Type B pancreatic cell (in vitro differentiated cells): ENCODE measurements around the gene S100A14. TPM values are rescaled to one million over a fixed set of nuclear protein-coding genes. Genes with fewer than 3 reads are reported as not detected.

Source experiments
- DNase-seq: peaks from one replicate; pipeline ENCODE4 v3.0.0; 2021; ENCODE audit warnings: mixed read lengths; ENCODE audit not compliant: unreplicated experiment; ENCODE audit errors: extremely low spot score
- H3K27ac Mint-ChIP-seq: 2 replicates; pipeline ENCODE4 v1.8.0; 2021; ENCODE audit warnings: mild to moderate bottlenecking, mixed read lengths
- H3K27me3 Mint-ChIP-seq: 2 replicates; pipeline ENCODE4 v1.8.0; 2021; ENCODE audit warnings: mixed read lengths
- H3K36me3 Mint-ChIP-seq: 2 replicates; pipeline ENCODE4 v1.8.0; 2021; ENCODE audit warnings: mixed read lengths
- H3K4me1 Mint-ChIP-seq: one replicate; pipeline ENCODE4 v1.8.0; 2021; ENCODE audit warnings: mixed read lengths; ENCODE audit not compliant: unreplicated experiment
- H3K4me3 Mint-ChIP-seq: 2 replicates; pipeline ENCODE4 v1.8.0; 2021; ENCODE audit warnings: mild to moderate bottlenecking, mixed read lengths
- H3K9me3 Mint-ChIP-seq: 2 replicates; pipeline ENCODE4 v1.8.0; 2021; ENCODE audit warnings: mixed read lengths
- total RNA-seq: library from RNA; stranded (reverse); gene quantifications from 2 replicates; pipeline ENCODE4 v1.2.1, GENCODE V29; 2021; ENCODE audit warnings: low replicate concordance
- TF ChIP-seq, protein P1 (sequence below): fragments of 200-600 bp; sonication (generic); conservative IDR thresholded peaks from 2 replicates; pipeline ENCODE4 v1.5.0; 2021; ENCODE audit warnings: antibody characterized with exemption, mild to moderate bottlenecking

S100A14 gene
- total RNA-seq, 1 donor from 2014 or later: 139 TPM

DNA sequence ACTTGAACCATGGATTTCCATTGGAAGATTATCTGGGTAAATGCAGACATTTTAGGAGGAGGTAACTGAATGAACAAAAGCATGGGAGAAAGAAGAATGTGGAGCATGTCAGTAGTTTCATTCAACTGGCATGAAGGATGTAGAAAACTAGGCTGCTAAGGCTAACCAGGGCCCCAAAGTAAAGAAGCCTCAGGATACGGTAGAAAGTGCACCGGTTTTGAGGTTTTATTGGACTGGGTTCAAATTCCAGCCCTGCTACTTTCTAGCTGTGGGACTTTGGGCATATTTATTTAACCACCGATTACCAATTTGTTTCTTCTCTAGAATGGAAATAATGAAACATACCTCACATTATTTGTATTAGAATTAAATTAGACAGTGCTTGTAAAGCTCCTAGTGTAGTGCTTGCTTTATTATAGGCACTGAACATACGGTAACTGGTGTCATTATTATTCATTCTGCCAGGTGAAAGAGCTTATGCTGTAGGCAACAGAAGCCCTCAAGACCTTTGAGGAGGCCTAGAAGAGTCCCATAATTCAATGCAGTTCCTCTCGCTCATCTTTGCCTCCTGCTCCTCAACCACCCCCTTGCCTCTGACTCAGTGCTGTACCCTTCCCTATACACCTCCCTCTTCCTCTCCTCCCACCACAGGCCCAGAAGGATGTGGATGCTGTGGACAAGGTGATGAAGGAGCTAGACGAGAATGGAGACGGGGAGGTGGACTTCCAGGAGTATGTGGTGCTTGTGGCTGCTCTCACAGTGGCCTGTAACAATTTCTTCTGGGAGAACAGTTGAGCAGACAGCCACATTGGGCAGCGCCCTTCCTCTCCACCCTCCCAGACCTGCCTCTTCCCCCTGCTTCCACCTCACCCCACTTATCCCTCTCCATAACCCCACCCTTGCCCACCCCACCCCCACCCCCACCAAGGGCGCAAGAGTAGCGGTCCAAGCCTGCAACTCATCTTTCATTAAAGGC, 15.2 kb upstream of the S100A14 start:
- no peak overlapping the region for H3K4me3 Mint-ChIP-seq
- TF ChIP-seq, protein P1, sequence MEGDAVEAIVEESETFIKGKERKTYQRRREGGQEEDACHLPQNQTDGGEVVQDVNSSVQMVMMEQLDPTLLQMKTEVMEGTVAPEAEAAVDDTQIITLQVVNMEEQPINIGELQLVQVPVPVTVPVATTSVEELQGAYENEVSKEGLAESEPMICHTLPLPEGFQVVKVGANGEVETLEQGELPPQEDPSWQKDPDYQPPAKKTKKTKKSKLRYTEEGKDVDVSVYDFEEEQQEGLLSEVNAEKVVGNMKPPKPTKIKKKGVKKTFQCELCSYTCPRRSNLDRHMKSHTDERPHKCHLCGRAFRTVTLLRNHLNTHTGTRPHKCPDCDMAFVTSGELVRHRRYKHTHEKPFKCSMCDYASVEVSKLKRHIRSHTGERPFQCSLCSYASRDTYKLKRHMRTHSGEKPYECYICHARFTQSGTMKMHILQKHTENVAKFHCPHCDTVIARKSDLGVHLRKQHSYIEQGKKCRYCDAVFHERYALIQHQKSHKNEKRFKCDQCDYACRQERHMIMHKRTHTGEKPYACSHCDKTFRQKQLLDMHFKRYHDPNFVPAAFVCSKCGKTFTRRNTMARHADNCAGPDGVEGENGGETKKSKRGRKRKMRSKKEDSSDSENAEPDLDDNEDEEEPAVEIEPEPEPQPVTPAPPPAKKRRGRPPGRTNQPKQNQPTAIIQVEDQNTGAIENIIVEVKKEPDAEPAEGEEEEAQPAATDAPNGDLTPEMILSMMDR: no peak
- H3K27me3 Mint-ChIP-seq: no peaks in the 10 kb centered on the region
- H3K36me3 Mint-ChIP-seq: peaks cover 14% of the 10 kb centered on the region
- peaks cover 3% of the 10 kb centered on the region for H3K9me3 Mint-ChIP-seq
- H3K27ac Mint-ChIP-seq: no peak overlapping the region
- peaks cover 34% of the 10 kb centered on the region for H3K4me1 Mint-ChIP-seq
- no peak for DNase-seq

DNA sequence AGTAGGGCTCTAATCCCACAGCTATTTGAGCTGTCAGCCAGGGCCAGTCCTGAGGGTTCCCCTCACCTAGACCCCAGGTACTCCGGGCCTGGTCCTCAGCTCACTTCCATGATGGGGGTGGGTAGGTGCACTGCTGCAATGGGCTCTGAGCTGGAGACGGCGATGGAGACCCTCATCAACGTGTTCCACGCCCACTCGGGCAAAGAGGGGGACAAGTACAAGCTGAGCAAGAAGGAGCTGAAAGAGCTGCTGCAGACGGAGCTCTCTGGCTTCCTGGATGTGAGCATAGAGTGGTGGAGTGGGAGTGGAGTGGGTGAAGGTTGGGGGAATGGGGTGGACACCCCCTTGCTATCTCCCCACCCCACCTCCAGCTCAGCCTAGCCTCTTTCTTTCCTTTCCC, 14.3 kb upstream of the S100A14 start:
- Mint-ChIP-seq H3K9me3 (peaks cover 3% of the 10 kb centered on the region), H3K4me1 (peaks cover 37% of the 10 kb centered on the region), H3K27me3 (no peaks in the 10 kb centered on the region), H3K4me3 (no peak overlapping the region), H3K27ac (no peak overlapping the region), H3K36me3 (peaks cover 17% of the 10 kb centered on the region)
- no peak for DNase-seq
- TF ChIP-seq, protein P1: no peak

DNA sequence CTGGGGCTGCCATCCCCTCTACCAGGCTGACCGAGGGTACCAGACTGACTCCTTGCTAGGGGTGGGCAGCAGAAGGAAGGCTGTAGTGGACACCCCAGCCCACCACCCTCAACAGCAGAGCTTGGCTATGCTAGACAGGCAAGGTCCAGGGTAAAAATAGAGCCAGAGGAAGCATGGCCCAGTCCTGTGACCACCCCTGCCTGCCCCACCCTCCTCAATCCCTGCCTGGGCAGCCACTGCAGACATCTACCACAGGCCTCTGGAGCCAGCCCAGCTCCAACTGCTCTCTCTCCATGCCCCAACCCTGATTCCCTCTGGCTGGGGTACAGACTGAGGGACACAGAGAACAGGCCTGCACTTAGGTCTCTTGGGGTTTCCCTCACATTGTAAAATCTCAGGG, 13.8 kb upstream of the S100A14 start:
- Mint-ChIP-seq H3K4me3 (no peak overlapping the region), H3K4me1 (peaks cover 38% of the 10 kb centered on the region), H3K27ac (no peak overlapping the region), H3K27me3 (no peaks in the 10 kb centered on the region), H3K9me3 (peaks cover 3% of the 10 kb centered on the region), H3K36me3 (peaks cover 17% of the 10 kb centered on the region)
- TF ChIP-seq, protein P1: no peak
- no peak for DNase-seq

DNA sequence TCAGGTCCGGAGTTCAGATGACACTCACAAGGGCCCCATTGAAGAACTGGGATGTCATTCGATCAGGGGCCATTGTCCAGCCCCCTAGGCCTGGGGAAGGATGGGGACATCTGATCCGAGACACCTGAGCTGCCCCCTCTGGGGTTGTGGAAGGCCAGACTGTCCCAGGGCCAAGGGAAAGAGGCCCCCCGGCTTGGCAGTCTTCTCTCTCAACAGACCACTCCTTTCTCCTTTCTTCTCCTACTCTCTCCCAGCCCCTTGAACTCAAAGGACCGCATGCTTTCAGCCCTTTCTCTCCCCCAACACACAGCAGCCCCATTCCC, 13.2 kb upstream of the S100A14 start:
- Mint-ChIP-seq H3K27ac (no peak overlapping the region), H3K4me3 (no peak overlapping the region)
- TF ChIP-seq, protein P1: no peak

DNA sequence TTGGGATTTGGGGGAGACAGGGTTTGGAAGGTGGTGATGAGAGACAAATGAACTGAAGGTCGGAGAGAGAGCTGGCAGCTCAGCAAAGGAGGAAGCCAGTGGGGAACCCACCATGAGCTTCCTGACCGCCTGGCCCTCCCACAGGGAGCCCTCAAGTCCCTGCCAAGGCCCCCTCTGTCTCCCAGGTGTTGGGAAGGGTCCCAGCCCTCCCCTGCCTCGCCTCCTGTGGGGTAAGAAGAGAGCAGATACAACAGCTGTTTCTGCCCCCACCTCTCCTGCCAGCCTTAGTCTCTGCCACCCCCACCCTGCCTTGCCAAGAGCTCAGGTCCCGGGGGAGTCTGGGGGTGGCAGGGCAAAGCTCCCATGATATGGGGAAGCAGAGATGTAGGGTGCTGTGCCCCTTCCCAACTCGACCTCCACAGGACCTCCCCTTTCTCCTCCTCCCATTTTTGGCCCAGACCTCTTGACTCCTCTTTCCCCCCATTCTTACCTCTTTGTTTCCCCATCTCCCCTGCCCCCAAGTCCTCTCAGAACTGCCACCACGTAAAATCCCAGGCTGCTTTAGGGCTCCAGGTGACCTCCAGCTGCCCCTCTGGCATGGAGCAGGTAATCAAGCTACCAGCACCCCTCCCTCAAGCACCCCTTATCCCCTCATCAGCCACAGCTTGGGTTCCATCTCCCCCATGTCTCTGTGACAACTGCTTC, 12.7 kb upstream of the S100A14 start:
- Mint-ChIP-seq H3K27me3 (no peaks in the 10 kb centered on the region), H3K4me3 (no peak overlapping the region), H3K4me1 (peaks cover 38% of the 10 kb centered on the region), H3K27ac (no peak overlapping the region), H3K36me3 (peaks cover 16% of the 10 kb centered on the region), H3K9me3 (peaks cover 3% of the 10 kb centered on the region)
- TF ChIP-seq, protein P1: no peak
- no peak for DNase-seq

More for the DNA sequence above, 13.2 kb upstream of the S100A14 start:
- Mint-ChIP-seq H3K36me3 (peaks cover 15% of the 10 kb centered on the region), H3K9me3 (peaks cover 3% of the 10 kb centered on the region), H3K27me3 (no peaks in the 10 kb centered on the region), H3K4me1 (peaks cover 36% of the 10 kb centered on the region)
- DNase-seq: no peak
